SIG-M5 treated with dmso at 0.1 percent for 504 hours (cell line): ENCODE measurements around the gene SRMS.

Experiments used
- DNase-seq: peaks from one replicate; lab custom pipeline; 2025; ENCODE audit not compliant: unreplicated experiment; lab: John Stamatoyannopoulos, UW

Gene SRMS

GRCh38 chr20:63492518-63492917 lies 55.0 kb downstream of the SRMS start:
- no peak for DNase-seq

- DNase-seq, result no peak
These were observed 55.8 kb downstream of the SRMS start for GRCh38 chr20:63491635-63492230.

- no peak for DNase-seq
These were observed 56.5 kb downstream of the SRMS start for GRCh38 chr20:63491078-63491477.
